ENCODE results near the gene MOB3A. TPM values are rescaled to one million over a fixed set of nuclear protein-coding genes. Genes with fewer than 3 reads are reported as not detected.
"Not testable (repeated sequence)": the region's sequence is repeated elsewhere in the genome, so short reads cannot be mapped to it uniquely, and the experiment has no call there.

MOB3A gene
- total RNA-seq, 1 donor from 2014 or later = 88.5 TPM

DNA sequence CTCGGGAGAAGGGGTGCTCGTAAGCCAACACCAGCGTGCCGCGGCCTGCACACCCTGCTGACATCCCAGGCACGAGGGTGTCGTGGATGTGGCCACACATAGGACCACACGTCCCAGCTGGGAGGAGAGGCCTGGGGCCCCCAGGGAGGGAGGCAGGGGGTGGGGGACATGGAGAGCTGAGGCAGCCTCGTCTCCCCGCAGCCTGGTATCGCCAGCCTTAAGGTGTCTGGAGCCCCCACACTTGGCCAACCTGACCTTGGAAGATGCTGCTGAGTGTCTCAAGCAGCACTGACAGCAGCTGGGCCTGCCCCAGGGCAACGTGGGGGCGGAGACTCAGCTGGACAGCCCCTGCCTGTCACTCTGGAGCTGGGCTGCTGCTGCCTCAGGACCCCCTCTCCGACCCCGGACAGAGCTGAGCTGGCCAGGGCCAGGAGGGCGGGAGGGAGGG is 3.0 kb upstream of the MOB3A start:
- H3K36me3 Mint-ChIP-seq (ENCODE audit: low read depth, unreplicated experiment) = peaks cover 18% of the 10 kb centered on the region
- H3K27ac Mint-ChIP-seq (ENCODE audit: unreplicated experiment) = no peak overlapping the region
- H3K4me3 Mint-ChIP-seq (ENCODE audit: unreplicated experiment) = no peak overlapping the region
- H3K9me3 Mint-ChIP-seq (ENCODE audit: unreplicated experiment) = no peaks in the 10 kb centered on the region
- DNase-seq (ENCODE audit: low spot score) = no peak
- TF ChIP-seq, protein P1, sequence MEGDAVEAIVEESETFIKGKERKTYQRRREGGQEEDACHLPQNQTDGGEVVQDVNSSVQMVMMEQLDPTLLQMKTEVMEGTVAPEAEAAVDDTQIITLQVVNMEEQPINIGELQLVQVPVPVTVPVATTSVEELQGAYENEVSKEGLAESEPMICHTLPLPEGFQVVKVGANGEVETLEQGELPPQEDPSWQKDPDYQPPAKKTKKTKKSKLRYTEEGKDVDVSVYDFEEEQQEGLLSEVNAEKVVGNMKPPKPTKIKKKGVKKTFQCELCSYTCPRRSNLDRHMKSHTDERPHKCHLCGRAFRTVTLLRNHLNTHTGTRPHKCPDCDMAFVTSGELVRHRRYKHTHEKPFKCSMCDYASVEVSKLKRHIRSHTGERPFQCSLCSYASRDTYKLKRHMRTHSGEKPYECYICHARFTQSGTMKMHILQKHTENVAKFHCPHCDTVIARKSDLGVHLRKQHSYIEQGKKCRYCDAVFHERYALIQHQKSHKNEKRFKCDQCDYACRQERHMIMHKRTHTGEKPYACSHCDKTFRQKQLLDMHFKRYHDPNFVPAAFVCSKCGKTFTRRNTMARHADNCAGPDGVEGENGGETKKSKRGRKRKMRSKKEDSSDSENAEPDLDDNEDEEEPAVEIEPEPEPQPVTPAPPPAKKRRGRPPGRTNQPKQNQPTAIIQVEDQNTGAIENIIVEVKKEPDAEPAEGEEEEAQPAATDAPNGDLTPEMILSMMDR (IDR thresholded peaks at IDR 0.05; ENCODE audit: unreplicated experiment) = no peak
- H3K4me1 Mint-ChIP-seq (ENCODE audit: unreplicated experiment) = peaks cover 6% of the 10 kb centered on the region
- H3K27me3 Mint-ChIP-seq (ENCODE audit: unreplicated experiment) = peaks cover 10% of the 10 kb centered on the region

DNA sequence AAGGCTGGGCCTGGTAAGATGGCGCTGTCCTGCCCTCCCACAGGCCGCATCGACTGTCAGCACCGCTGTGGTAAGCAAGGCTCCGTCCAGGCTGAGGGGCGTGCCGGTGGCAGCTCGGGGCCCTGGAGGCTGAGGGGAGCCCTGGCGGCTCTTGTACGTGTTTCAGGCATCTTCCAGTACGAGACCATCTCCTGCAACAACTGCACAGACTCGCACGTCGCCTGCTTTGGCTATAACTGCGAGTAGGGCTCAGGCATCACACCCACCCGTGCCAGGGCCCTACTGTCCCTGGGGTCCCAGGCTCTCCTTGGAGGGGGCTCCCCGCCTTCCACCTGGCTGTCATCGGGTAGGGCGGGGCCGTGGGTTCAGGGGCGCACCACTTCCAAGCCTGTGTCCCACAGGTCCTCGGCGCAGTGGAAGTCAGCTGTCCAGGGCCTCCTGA is 1.8 kb upstream of the MOB3A start:
- Mint-ChIP-seq H3K36me3 (ENCODE audit: low read depth, unreplicated experiment) (peaks cover 11% of the 10 kb centered on the region), H3K4me1 (ENCODE audit: unreplicated experiment) (peaks cover 15% of the 10 kb centered on the region), H3K27ac (ENCODE audit: unreplicated experiment) (no peak overlapping the region), H3K27me3 (ENCODE audit: unreplicated experiment) (peaks cover 7% of the 10 kb centered on the region), H3K9me3 (ENCODE audit: unreplicated experiment) (no peaks in the 10 kb centered on the region), H3K4me3 (ENCODE audit: unreplicated experiment) (no peak overlapping the region)
- TF ChIP-seq, protein P1 (IDR thresholded peaks at IDR 0.05; ENCODE audit: unreplicated experiment) = no peak
- no peak for DNase-seq (ENCODE audit: low spot score)

DNA sequence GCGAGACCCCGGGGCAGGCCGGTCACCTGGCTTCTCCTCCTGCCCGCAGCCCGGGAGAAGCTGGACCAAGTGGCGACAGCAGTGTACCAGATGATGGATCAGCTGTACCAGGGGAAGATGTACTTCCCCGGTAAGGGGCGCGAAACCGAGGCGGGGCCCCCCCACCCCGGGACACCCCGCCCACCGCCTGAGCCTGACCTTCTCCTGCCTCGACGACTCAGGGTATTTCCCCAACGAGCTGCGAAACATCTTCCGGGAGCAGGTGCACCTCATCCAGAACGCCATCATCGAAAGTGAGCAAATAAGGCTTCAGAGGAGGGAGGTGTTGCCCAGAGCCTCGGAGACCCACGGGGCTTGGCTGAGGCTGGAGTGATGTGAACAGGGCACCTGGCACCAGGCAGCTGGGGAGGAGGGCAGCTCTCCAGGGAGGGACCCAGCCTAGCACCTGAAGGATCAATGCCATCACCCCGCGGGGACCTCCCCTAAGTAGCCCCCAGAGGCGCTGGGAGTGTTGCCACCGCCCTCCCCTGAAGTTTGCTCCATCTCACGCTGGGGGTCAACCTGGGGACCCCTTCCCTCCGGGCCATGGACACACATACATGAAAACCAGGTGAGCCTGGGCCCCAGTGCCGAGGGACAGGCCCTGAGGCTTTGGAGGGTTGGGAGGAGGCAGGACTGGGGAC is 1.2 kb upstream of the MOB3A start:
- H3K27ac Mint-ChIP-seq (ENCODE audit: unreplicated experiment) = no peak overlapping the region
- H3K4me3 Mint-ChIP-seq (ENCODE audit: unreplicated experiment) = peak overlapping the region; percentile 82
- no peaks in the 10 kb centered on the region for H3K9me3 Mint-ChIP-seq (ENCODE audit: unreplicated experiment)
- peaks cover 7% of the 10 kb centered on the region for H3K27me3 Mint-ChIP-seq (ENCODE audit: unreplicated experiment)
- TF ChIP-seq, protein P1 (IDR thresholded peaks at IDR 0.05; ENCODE audit: unreplicated experiment) = no peak
- H3K36me3 Mint-ChIP-seq (ENCODE audit: low read depth, unreplicated experiment) = peaks cover 11% of the 10 kb centered on the region
- DNase-seq (ENCODE audit: low spot score) = no peak
- peaks cover 19% of the 10 kb centered on the region for H3K4me1 Mint-ChIP-seq (ENCODE audit: unreplicated experiment)

DNA sequence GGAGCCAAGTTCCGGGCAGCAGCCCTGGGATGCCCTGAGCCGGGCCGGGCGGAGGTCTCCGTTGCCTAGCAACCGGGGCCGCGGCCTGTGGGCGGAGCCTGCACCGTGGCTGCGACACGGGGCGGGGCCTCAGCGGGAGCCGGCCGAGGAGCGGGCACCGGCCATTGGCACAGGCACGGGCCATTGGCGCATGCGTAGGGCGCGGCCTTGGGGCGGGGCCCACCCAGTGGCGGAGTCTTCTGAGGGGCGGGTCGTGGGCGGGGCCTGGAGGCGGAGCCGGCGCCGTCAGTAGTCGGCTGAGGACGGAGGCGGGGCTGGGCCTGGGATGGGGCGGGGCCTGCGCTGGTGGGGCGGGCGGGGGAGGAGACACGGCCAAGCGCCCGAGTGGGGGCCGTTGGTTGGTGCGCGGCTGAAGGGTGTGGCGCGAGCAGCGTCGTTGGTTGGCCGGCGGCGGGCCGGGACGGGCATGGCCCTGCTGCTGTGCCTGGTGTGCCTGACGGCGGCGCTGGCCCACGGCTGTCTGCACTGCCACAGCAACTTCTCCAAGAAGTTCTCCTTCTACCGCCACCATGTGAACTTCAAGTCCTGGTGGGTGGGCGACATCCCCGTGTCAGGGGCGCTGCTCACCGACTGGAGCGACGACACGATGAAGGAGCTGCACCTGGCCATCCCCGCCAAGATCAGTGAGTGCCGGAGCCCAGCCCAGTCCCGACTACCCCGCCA is 515 bp upstream of the MOB3A start, which contains the start of gene IZUMO4:
IZUMO4 (plus strand) TSS at position 436 of the 723 bp plus-strand sequence; CDS start at position 467, 31 bp downstream.
- H3K36me3 Mint-ChIP-seq (ENCODE audit: low read depth, unreplicated experiment) = peaks cover 7% of the 10 kb centered on the region
- H3K4me1 Mint-ChIP-seq (ENCODE audit: unreplicated experiment) = peaks cover 19% of the 10 kb centered on the region
- peaks cover 9% of the 10 kb centered on the region for H3K27me3 Mint-ChIP-seq (ENCODE audit: unreplicated experiment)
- peak within 1 kb of the TSS; percentile 94 for H3K4me3 Mint-ChIP-seq (ENCODE audit: unreplicated experiment)
- TF ChIP-seq, protein P1 (IDR thresholded peaks at IDR 0.05; ENCODE audit: unreplicated experiment) = no peak
- DNase-seq (ENCODE audit: low spot score) = peak; percentile 100
- H3K27ac Mint-ChIP-seq (ENCODE audit: unreplicated experiment) = peak within 1 kb of the TSS; percentile 42
- no peaks in the 10 kb centered on the region for H3K9me3 Mint-ChIP-seq (ENCODE audit: unreplicated experiment)

DNA sequence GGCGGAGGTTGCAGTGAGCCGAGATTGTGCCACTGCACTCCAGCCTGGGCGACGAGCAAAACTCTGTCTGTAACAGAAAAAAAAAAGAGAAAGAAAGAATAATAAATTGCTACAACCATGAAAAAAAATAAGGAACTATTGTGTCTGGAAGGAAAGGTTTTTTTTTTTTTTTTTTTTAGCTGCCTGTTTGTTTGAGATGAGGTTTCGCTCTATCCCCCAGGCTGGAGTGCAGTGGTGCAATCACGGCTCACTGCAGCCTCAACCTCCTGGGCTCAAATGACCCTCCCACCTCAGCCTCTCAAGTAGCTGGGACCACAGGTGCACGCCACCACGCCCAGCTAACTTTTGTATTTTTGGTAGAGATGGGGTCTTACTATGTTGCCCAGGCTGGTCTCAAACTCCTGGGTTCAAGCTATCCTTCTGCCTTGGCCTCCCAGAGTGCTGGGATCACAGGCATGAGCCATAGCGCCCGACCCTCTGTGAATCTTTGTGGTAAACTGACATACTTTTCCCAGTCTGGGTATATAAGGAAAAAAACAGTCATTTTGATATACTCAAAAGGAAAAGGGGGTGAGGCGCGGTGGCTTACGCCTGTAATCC is 4.1 kb downstream of the MOB3A start:
- Mint-ChIP-seq H3K36me3 (ENCODE audit: low read depth, unreplicated experiment) (peaks cover 13% of the 10 kb centered on the region), H3K4me1 (ENCODE audit: unreplicated experiment) (peaks cover 52% of the 10 kb centered on the region)
- H3K27ac Mint-ChIP-seq (ENCODE audit: unreplicated experiment); DNase-seq (ENCODE audit: low spot score); H3K9me3 Mint-ChIP-seq (ENCODE audit: unreplicated experiment); H3K27me3 Mint-ChIP-seq (ENCODE audit: unreplicated experiment); H3K4me3 Mint-ChIP-seq (ENCODE audit: unreplicated experiment): not testable (repeated sequence)
